ENCODE data around the gene IL4I1. TPM values are rescaled to one million over a fixed set of nuclear protein-coding genes. Genes with fewer than 3 reads are reported as not detected.

IL4I1 gene
- total RNA-seq, 6 donors from 2014 or later = 0.44 to 7.3 (median 2.1) TPM

- Histone ChIP-seq H3K4me1 (peaks cover 25 to 46% (median 36%) of the 10 kb centered on the region in 4 donors), H3K9me3 (no peaks in the 10 kb centered on the region), H3K27me3 (no peaks in the 10 kb centered on the region), H3K27ac (peak within 1 kb of the TSS; percentile 99 to 100 (median 100)), H3K4me3 (peak within 1 kb of the TSS; percentile 86 to 98 (median 90)), H3K36me3 (peaks cover 0 to 15% (median 7%) of the 10 kb centered on the region in 4 donors)
- peak; percentile 97 for ATAC-seq (ENCODE audit: low FRiP score in 2 of 2)
- DNase-seq = peak; percentile 96 to 99
- TF ChIP-seq CTCF (IDR thresholded peaks at IDR 0.05) (peak in 2 of 6 experiments; percentile 5 to 8), EP300 (IDR thresholded peaks at IDR 0.05) (peak in 1 of 4 donors; percentile 11), POLR2AphosphoS5 (IDR thresholded peaks at IDR 0.05) (peak; percentile 92), POLR2A (IDR thresholded peaks at IDR 0.05) (peak in 3 of 4 donors; percentile 68 to 92 (median 85))
- 1% methylated on average over 33 to 55 of the region's 98 CpGs for WGBS, 2 donors
These were observed 46.0 kb downstream of the IL4I1 start, which contains the start of gene PTOV1 for GRCh38 chr19:49850487-49851342. TSS of gene PTOV1 (plus strand) at chr19:49851159.

GRCh38 chr19:49850221-49850486 is 46.5 kb downstream of the IL4I1 start:
- WGBS, 2 donors = 45 to 55% methylated on average over 12 of the region's 12 CpGs
- Histone ChIP-seq H3K27ac (peak overlapping the region; percentile 99 to 100 (median 100)), H3K4me1 (peaks cover 25 to 46% (median 36%) of the 10 kb centered on the region in 4 donors), H3K9me3 (no peaks in the 10 kb centered on the region), H3K27me3 (no peaks in the 10 kb centered on the region), H3K36me3 (peaks cover 0 to 9% (median 5%) of the 10 kb centered on the region in 4 donors), H3K4me3 (peak overlapping the region; percentile 35 to 98 (median 87))
- TF ChIP-seq POLR2A (IDR thresholded peaks at IDR 0.05) = no peak
- TF ChIP-seq CTCF (IDR thresholded peaks at IDR 0.05) = no peak
- no peak for TF ChIP-seq EP300 (IDR thresholded peaks at IDR 0.05)
- TF ChIP-seq POLR2AphosphoS5 (IDR thresholded peaks at IDR 0.05) = no peak
- ATAC-seq (ENCODE audit: low FRiP score in 2 of 2) = no peak
- DNase-seq = no peak

- Histone ChIP-seq H3K9me3 (no peaks in the 10 kb centered on the region), H3K36me3 (peaks cover 0 to 4% (median 3%) of the 10 kb centered on the region in 4 donors), H3K4me1 (peaks cover 25 to 46% (median 36%) of the 10 kb centered on the region in 4 donors), H3K27me3 (no peaks in the 10 kb centered on the region), H3K27ac (peak overlapping the region; percentile 99 to 100 (median 100)), H3K4me3 (peak overlapping the region; percentile 35 to 98 (median 87))
- ATAC-seq (ENCODE audit: low FRiP score in 2 of 2) (no peak), DNase-seq (no peak)
- TF ChIP-seq POLR2A (IDR thresholded peaks at IDR 0.05) (no peak), CTCF (IDR thresholded peaks at IDR 0.05) (no peak), EP300 (IDR thresholded peaks at IDR 0.05) (no peak), POLR2AphosphoS5 (IDR thresholded peaks at IDR 0.05) (no peak)
- WGBS, 2 donors = 87 to 89% methylated on average over 14 to 15 of the region's 15 CpGs
These were observed 47.1 kb downstream of the IL4I1 start for GRCh38 chr19:49849433-49850220.

GRCh38 chr19:49848938-49849337 is 47.7 kb downstream of the IL4I1 start:
- ATAC-seq (ENCODE audit: low FRiP score in 2 of 2) = no peak
- DNase-seq = no peak
- WGBS, 2 donors = 73 to 90% methylated on average over 3 of the region's 3 CpGs
- no peak overlapping the region for H3K4me3 ChIP-seq
- peaks cover 24 to 40% (median 35%) of the 10 kb centered on the region in 4 donors for H3K4me1 ChIP-seq
- H3K9me3 ChIP-seq = no peaks in the 10 kb centered on the region
- no peaks in the 10 kb centered on the region for H3K27me3 ChIP-seq
- H3K27ac ChIP-seq = no peak overlapping the region
- TF ChIP-seq EP300 (IDR thresholded peaks at IDR 0.05) (no peak), CTCF (IDR thresholded peaks at IDR 0.05) (no peak), POLR2A (IDR thresholded peaks at IDR 0.05) (no peak), POLR2AphosphoS5 (IDR thresholded peaks at IDR 0.05) (no peak)
- H3K36me3 ChIP-seq = no peaks in the 10 kb centered on the region
